H1 (cell line): ENCODE measurements around the gene ZMYM4. TPM values are rescaled to one million over a fixed set of nuclear protein-coding genes. Genes with fewer than 3 reads are reported as not detected.

Experiments used
- CTCF ChIA-PET: fragments of 300-600 bp; sonication (Branson Sonifier 250); formaldehyde crosslinking; loops from one replicate; lab custom pipeline; 2021; ENCODE audit not compliant: partially characterized antibody; lab: Charles Lee
- POLR2A ChIA-PET: fragments of 300-600 bp; sonication (Branson Sonifier 250); formaldehyde crosslinking; loops from one replicate; lab custom pipeline; 2021; ENCODE audit warnings: inconsistent platforms; ENCODE audit not compliant: partially characterized antibody; lab: Charles Lee
- DNase-seq, 2 experiments: peaks; one replicate each; pipeline versions ENCODE4 v3.0.0 to v3.0.0-alpha.2; 2010 to 2022; ENCODE audit warnings: low spot score in 2 of 2, low read depth in 1 of 2, mixed read lengths in 1 of 2
- FAIRE-seq: peaks from 2 replicates; lab custom pipeline; 2011; peaks lifted over from hg19 to GRCh38; lab: Jason Lieb, UNC
- H2AFZ ChIP-seq: 2 replicates; pipeline ENCODE4 v1.8.1; 2012; ENCODE audit warnings: low read length, inconsistent platforms
- H2AK5ac ChIP-seq: 2 replicates; pipeline ENCODE4 v1.6.1; 2013; ENCODE audit warnings: low read depth, low read length
- H2BK120ac ChIP-seq: replicated peaks from 2 replicates; pipeline ENCODE3; 2013; ENCODE audit warnings: low read depth, low read length, inconsistent platforms
- H2BK12ac ChIP-seq: 2 replicates; pipeline ENCODE4 v1.6.1; 2013; ENCODE audit warnings: low read depth, low read length
- H2BK15ac ChIP-seq: 2 replicates; pipeline ENCODE4 v1.6.1; 2013; ENCODE audit warnings: low read length
- H2BK20ac ChIP-seq: 2 replicates; pipeline ENCODE4 v1.6.1; 2013; ENCODE audit warnings: low read length
- H2BK5ac ChIP-seq: 2 replicates; pipeline ENCODE4 v1.6.1; 2013; ENCODE audit warnings: low read depth, low read length
- H3K14ac ChIP-seq: 2 replicates; pipeline ENCODE4 v1.6.1; 2013; ENCODE audit warnings: inconsistent platforms; ENCODE audit not compliant: insufficient read length
- H3K18ac ChIP-seq: 2 replicates; pipeline ENCODE4 v1.6.1; 2013; ENCODE audit warnings: low read length; ENCODE audit errors: extremely low read depth
- H3K23ac ChIP-seq: 2 replicates; pipeline ENCODE4 v1.6.1; 2013; ENCODE audit warnings: inconsistent platforms; ENCODE audit not compliant: insufficient read length
- H3K23me2 ChIP-seq: 2 replicates; pipeline ENCODE4 v1.6.1; 2013; ENCODE audit warnings: low read depth, low read length
- H3K27ac ChIP-seq: 2 replicates; pipeline ENCODE4 v1.6.1; 2011; ENCODE audit warnings: low read depth, low read length, inconsistent platforms
- H3K27me3 ChIP-seq, 4 experiments: replicated peaks in 1 of 4; 1 replicate in 1 of 4; 2 replicates in 3 of 4; pipeline versions ENCODE4 v1.6.1 to v1.8.1; 2011 to 2013; ENCODE audit warnings: low read length in 3 of 4, mild to moderate bottlenecking in 3 of 4, inconsistent platforms in 2 of 4, mixed read lengths in 2 of 4, moderate library complexity in 1 of 4; ENCODE audit not compliant: control insufficient read depth in 3 of 4, insufficient read depth in 3 of 4; ENCODE audit errors: extremely low read depth in 1 of 4
- H3K36me3 ChIP-seq, 4 experiments: 2 replicates each; pipeline versions ENCODE4 v1.6.1 to v1.8.1; 2011 to 2013; ENCODE audit warnings: mild to moderate bottlenecking in 4 of 4, low read length in 3 of 4, moderate library complexity in 2 of 4, control low read depth in 1 of 4, inconsistent platforms in 1 of 4; ENCODE audit not compliant: insufficient read depth in 4 of 4, control insufficient read depth in 2 of 4
- H3K4ac ChIP-seq: replicated peaks from 2 replicates; pipeline ENCODE3; 2013; ENCODE audit warnings: low read length, low read depth, mixed read lengths, inconsistent platforms; ENCODE audit not compliant: insufficient read length
- H3K4me1 ChIP-seq, 4 experiments: replicated peaks in 1 of 4; 1 replicate in 1 of 4; 2 replicates in 3 of 4; pipeline versions ENCODE4 v1.6.1 to v1.8.1; 2011 to 2013; ENCODE audit warnings: low read length in 3 of 4, inconsistent platforms in 2 of 4, mixed read lengths in 1 of 4; ENCODE audit not compliant: insufficient read depth in 4 of 4, control insufficient read depth in 3 of 4
- H3K4me2 ChIP-seq, 2 experiments: 2 replicates each; pipeline versions ENCODE4 v1.6.1 to v1.8.1; 2011 to 2013; ENCODE audit warnings: low read depth in 2 of 2, low read length in 2 of 2, control low read depth in 1 of 2, inconsistent platforms in 1 of 2, mild to moderate bottlenecking in 1 of 2; ENCODE audit not compliant: insufficient read depth in 1 of 2
- H3K4me3 ChIP-seq, 4 experiments: fragments of 200-600, 300-600 bp in 1 of 4; sonication (generic), shearing (Covaris generic), sonication (Bioruptor Twin) in 1 of 4; 2 replicates each; pipeline versions ENCODE4 v1.5.1 to v1.8.1; 2011 to 2016; ENCODE audit warnings: low read length in 4 of 4, low read depth in 3 of 4, control low read depth in 2 of 4, inconsistent platforms in 2 of 4, mild to moderate bottlenecking in 2 of 4, mixed read lengths in 1 of 4, moderate library complexity in 1 of 4; ENCODE audit not compliant: insufficient read depth in 2 of 4; ENCODE audit errors: extremely low read depth in 1 of 4
- H3K56ac ChIP-seq: replicated peaks from 2 replicates; pipeline ENCODE3; 2013; ENCODE audit warnings: low read depth, mild to moderate bottlenecking, mixed read lengths, low read length, inconsistent platforms; ENCODE audit not compliant: insufficient read length
- H3K79me1 ChIP-seq: 2 replicates; pipeline ENCODE4 v1.6.1; 2013; ENCODE audit warnings: low read depth, low read length, control low read depth
- H3K79me2 ChIP-seq, 2 experiments: 2 replicates each; pipeline versions ENCODE4 v1.6.1 to v1.8.1; 2012 to 2013; ENCODE audit warnings: low read length in 2 of 2, mild to moderate bottlenecking in 2 of 2, inconsistent platforms in 1 of 2; ENCODE audit not compliant: insufficient read depth in 2 of 2, control insufficient read depth in 1 of 2
- H3K9ac ChIP-seq, 4 experiments: replicated peaks in 1 of 4; 1 replicate in 1 of 4; 2 replicates in 3 of 4; pipeline versions ENCODE4 v1.6.1 to v1.8.1; 2011 to 2013; ENCODE audit warnings: low read depth in 3 of 4, low read length in 3 of 4, control low read depth in 2 of 4, mild to moderate bottlenecking in 2 of 4, moderate library complexity in 2 of 4, inconsistent platforms in 1 of 4; ENCODE audit errors: extremely low read depth in 1 of 4
- H3K9me3 ChIP-seq, 2 experiments: 2 replicates each; pipeline versions ENCODE4 v1.6.1 to v1.8.1; 2012 to 2013; ENCODE audit warnings: mild to moderate bottlenecking in 2 of 2, moderate library complexity in 2 of 2, control low read depth in 1 of 2, inconsistent platforms in 1 of 2, low read depth in 1 of 2, low read length in 1 of 2, mixed read lengths in 1 of 2; ENCODE audit not compliant: insufficient read depth in 2 of 2
- H4K20me1 ChIP-seq, 2 experiments: replicated peaks in 1 of 2; 2 replicates each; pipeline versions ENCODE3 to v1.8.1; 2011 to 2013; ENCODE audit warnings: inconsistent platforms in 2 of 2, low read length in 2 of 2, mild to moderate bottlenecking in 1 of 2; ENCODE audit not compliant: insufficient read depth in 2 of 2, control insufficient read depth in 1 of 2
- H4K5ac ChIP-seq: 2 replicates; pipeline ENCODE4 v1.6.1; 2013; ENCODE audit warnings: low read length, low read depth, mixed read lengths, inconsistent platforms; ENCODE audit not compliant: insufficient read length
- H4K8ac ChIP-seq: 2 replicates; pipeline ENCODE4 v1.8.0; 2013; ENCODE audit warnings: mild to moderate bottlenecking, moderate library complexity, low read length, inconsistent platforms; ENCODE audit not compliant: insufficient read depth; ENCODE audit errors: extremely low read depth
- H4K91ac ChIP-seq: replicated peaks from 2 replicates; pipeline ENCODE3; 2013; ENCODE audit warnings: low read length, mixed read lengths, inconsistent platforms; ENCODE audit not compliant: insufficient read length
- CBX5 ChIP-seq: fragments of 300-800, 300-1000 bp; sonication (generic); IDR thresholded peaks from 2 replicates; pipeline ENCODE4 v1.7.1; 2016; ENCODE audit warnings: antibody characterized with exemption, low read length, low read depth
- PHF8 ChIP-seq: fragments of 200-600 bp; sonication (generic); conservative IDR thresholded peaks from 2 replicates; pipeline ENCODE4 v1.7.1; 2012; ENCODE audit warnings: low read depth, mild to moderate bottlenecking, inconsistent platforms, low read length, moderate library complexity
- RFX5 ChIP-seq: IDR thresholded peaks from 2 replicates; pipeline ENCODE4 v1.6.1; 2011; ENCODE audit warnings: low read depth, low read length, improper control_type of control experiment, borderline replicate concordance
- SIRT6 ChIP-seq: IDR thresholded peaks from one replicate; pipeline ENCODE4 v1.7.1; 2012; ENCODE audit warnings: low read length, inconsistent platforms
- SRF ChIP-seq: IDR thresholded peaks from 2 replicates; pipeline ENCODE4 v1.6.1; 2011; ENCODE audit warnings: mild to moderate bottlenecking, low read depth, low read length, moderate library complexity
- TEAD4 ChIP-seq: IDR thresholded peaks from 2 replicates; pipeline ENCODE4 v1.6.1; 2012; ENCODE audit warnings: low read depth, low read length, inconsistent platforms, mixed read lengths
- WGBS, 2 experiments: shearing (Covaris generic) in 1 of 2; methylation state at CpG; one replicate each; pipeline versions ENCODE4 v1.1.6 to v1.1.7; 2013 to 2015; ENCODE audit warnings: low lambda C conversion rate in 2 of 2, mixed read lengths in 2 of 2, inconsistent platforms in 1 of 2, low coverage in 1 of 2, missing lambda C conversion rate in 1 of 2; ENCODE audit not compliant: insufficient replicate concordance in 2 of 2, insufficient coverage in 1 of 2, insufficient read length in 1 of 2; ENCODE audit errors: extremely low coverage in 1 of 2, missing lambda C conversion rate in 1 of 2; 5-methylcytosine and 5-hydroxymethylcytosine counted together
- polyA plus RNA-seq, 7 experiments: library from polyadenylated mRNA; depleted of rRNA in 3 of 7; stranded (reverse) in 5 of 7; unstranded in 2 of 7; fragments of >200 nt in 5 of 7; fragments of 200-250 nt in 2 of 7; gene quantifications; 1 replicate in 5 of 7; 2 replicates in 1 of 7; 4 replicates in 1 of 7; pipeline versions ENCODE4 v1.2.1 to v1.2.3, GENCODE V29; 2011 to 2013; ENCODE audit warnings: missing spikeins in 2 of 7, mixed read lengths in 2 of 7
- total RNA-seq: library from RNA; stranded (reverse); fragmentation: NEBNext Ultra II Directional; extraction: Animal tissue kit (Norgen Biotek cat#: 25700); gene quantifications from 2 replicates; pipeline ENCODE4 v1.2.1, GENCODE V29; 2021

ZMYM4 gene
- total and polyA plus RNA-seq, 2 of the 8 experiments (the other 6 are each of a cell fraction or from before 2014, with no cell fraction given) = 16.7 to 81.3 TPM

DNA sequence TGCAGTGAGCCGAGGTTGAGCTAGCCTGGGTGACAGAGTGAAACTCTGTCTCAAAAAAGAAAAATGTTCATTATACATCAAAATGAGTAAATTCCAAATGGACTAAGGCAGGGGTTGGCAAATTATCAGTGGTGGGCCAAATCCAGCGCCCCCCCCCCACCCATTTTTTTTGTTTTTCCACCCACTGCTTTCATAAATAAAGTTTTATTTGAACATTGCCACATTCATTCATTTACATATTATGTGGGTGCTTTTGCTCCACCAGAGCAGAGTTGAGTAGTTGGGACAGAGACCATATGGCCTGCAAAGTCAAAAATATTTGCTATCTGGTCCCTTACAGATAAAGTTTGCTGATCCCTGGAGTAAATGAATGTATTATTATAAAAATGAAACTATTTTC, 99.4 kb downstream of the ZMYM4 start:
- H3K27me3 ChIP-seq = no peaks in the 10 kb centered on the region
- no peak overlapping the region for H3K14ac ChIP-seq
- no peak overlapping the region for H3K9ac ChIP-seq
- DNase-seq = no peak
- FAIRE-seq = no peak
- no peak overlapping the region for H3K56ac ChIP-seq
- H4K5ac ChIP-seq = no peak overlapping the region
- TF ChIP-seq RFX5 (no peak), CBX5 (no peak), TEAD4 (no peak), SRF (no peak), SIRT6 (no peak), PHF8 (no peak)
- H3K27ac ChIP-seq = no peak overlapping the region
- no peak overlapping the region for H3K4ac ChIP-seq
- ChIA-PET CTCF (no interaction called here), POLR2A (no interaction called here)
- no peak overlapping the region for H2BK20ac ChIP-seq
- H3K9me3 ChIP-seq = no peaks in the 10 kb centered on the region
- no peaks in the 10 kb centered on the region for H3K4me1 ChIP-seq
- no peak overlapping the region for H3K23ac ChIP-seq
- no peaks in the 10 kb centered on the region for H4K20me1 ChIP-seq
- H2AK5ac ChIP-seq = no peak overlapping the region
- no peak overlapping the region for H2BK5ac ChIP-seq
- H2BK15ac ChIP-seq = no peak overlapping the region
- no peak overlapping the region for H4K91ac ChIP-seq
- 100% methylated on average over 2 of the region's 2 CpGs; no CpG with 5 or more reads in 1 of the 2 experiments for WGBS, 2 experiments
- H3K4me3 ChIP-seq = no peak overlapping the region
- no peaks in the 10 kb centered on the region; the same call in 1 of the 2 replicates for H3K79me1 ChIP-seq
- H3K4me2 ChIP-seq = no peak overlapping the region
- H4K8ac ChIP-seq = no peak overlapping the region
- H3K18ac ChIP-seq = no peak overlapping the region
- no peaks in the 10 kb centered on the region for H3K79me2 ChIP-seq
- no peak overlapping the region for H2BK12ac ChIP-seq
- no peak overlapping the region for H2AFZ ChIP-seq
- H3K23me2 ChIP-seq = no peaks in the 10 kb centered on the region
- peaks cover 0 to 13% (median 0%) of the 10 kb centered on the region in 4 experiments; a peak in 1 of 8 replicates for H3K36me3 ChIP-seq
- H2BK120ac ChIP-seq = no peak overlapping the region
